T-helper 17 cell (primary cell): ENCODE data around the gene RFNG. TPM values are rescaled to one million over a fixed set of nuclear protein-coding genes. Genes with fewer than 3 reads are reported as not detected.

ENCODE experiments used
- ATAC-seq: fragments of 150-1000 bp; cut with Tn5 transposase; 2 replicates; pipeline ENCODE4 v1.10.0; 2021; ENCODE audit warnings: mild to moderate bottlenecking, moderate library complexity
- DNase-seq, 3 donors: peaks; one replicate each; pipeline versions ENCODE4 v3.0.0 to v3.0.0-alpha.2; 2020 to 2021
- H3K9me3 ChIP-seq: one replicate; pipeline ENCODE4 v1.7.0; 2013; ENCODE audit warnings: low read length, mild to moderate bottlenecking; ENCODE audit not compliant: control insufficient read depth, poor library complexity, severe bottlenecking
- H3K27ac Mint-ChIP-seq: one replicate; pipeline ENCODE4 v1.8.0; 2022; ENCODE audit warnings: mild to moderate bottlenecking, moderate library complexity, mixed read lengths
- H3K27me3 Mint-ChIP-seq: one replicate; pipeline ENCODE4 v1.8.0; 2022; ENCODE audit warnings: mixed read lengths
- H3K36me3 Mint-ChIP-seq: one replicate; pipeline ENCODE4 v1.8.0; 2022; ENCODE audit warnings: low read depth, mixed read lengths
- H3K4me1 Mint-ChIP-seq: one replicate; pipeline ENCODE4 v1.8.0; 2022; ENCODE audit warnings: mild to moderate bottlenecking, mixed read lengths
- H3K4me3 Mint-ChIP-seq: one replicate; pipeline ENCODE4 v1.8.0; 2022; ENCODE audit warnings: mild to moderate bottlenecking, moderate library complexity, mixed read lengths
- total RNA-seq, 4 donors: library from RNA in 2 of 4; stranded (reverse) in 2 of 4; gene quantifications; one replicate each; pipeline ENCODE4 v1.2.3 and lab custom pipeline; 2022 to 2026

The RFNG gene
- total RNA-seq, 2 donors from 2014 or later: 26.5 to 28.3 TPM

GRCh38 chr17:82077617-82078358 lies 26.2 kb upstream of the RFNG start:
- peak overlapping the region; percentile 12 for H3K4me3 Mint-ChIP-seq
- ATAC-seq: peak; percentile 17
- H3K27ac Mint-ChIP-seq: no peak overlapping the region
- no peak for DNase-seq
- H3K9me3 ChIP-seq: no peaks in the 10 kb centered on the region
- H3K4me1 Mint-ChIP-seq: peaks cover 2% of the 10 kb centered on the region
- H3K27me3 Mint-ChIP-seq: no peaks in the 10 kb centered on the region
- no peaks in the 10 kb centered on the region for H3K36me3 Mint-ChIP-seq

GRCh38 chr17:82076785-82077591 lies 25.4 kb upstream of the RFNG start:
- H3K27me3 Mint-ChIP-seq: no peaks in the 10 kb centered on the region
- DNase-seq: no peak
- no peaks in the 10 kb centered on the region for H3K36me3 Mint-ChIP-seq
- no peak overlapping the region for H3K4me3 Mint-ChIP-seq
- H3K27ac Mint-ChIP-seq: peak overlapping the region; percentile 71
- no peaks in the 10 kb centered on the region for H3K9me3 ChIP-seq
- peak; percentile 20 for ATAC-seq
- peaks cover 2% of the 10 kb centered on the region for H3K4me1 Mint-ChIP-seq

GRCh38 chr17:82076018-82076784 lies 24.6 kb upstream of the RFNG start:
- Mint-ChIP-seq H3K4me1 (peaks cover 2% of the 10 kb centered on the region), H3K27ac (peak overlapping the region; percentile 71), H3K27me3 (no peaks in the 10 kb centered on the region), H3K4me3 (peak overlapping the region; percentile 5), H3K36me3 (no peaks in the 10 kb centered on the region)
- no peaks in the 10 kb centered on the region for H3K9me3 ChIP-seq
- ATAC-seq (no peak), DNase-seq (no peak)

- DNase-seq (no peak), ATAC-seq (no peak)
- Mint-ChIP-seq H3K27me3 (no peaks in the 10 kb centered on the region), H3K27ac (no peak overlapping the region), H3K4me3 (no peak overlapping the region), H3K4me1 (peaks cover 2% of the 10 kb centered on the region), H3K36me3 (no peaks in the 10 kb centered on the region)
- no peaks in the 10 kb centered on the region for H3K9me3 ChIP-seq
Observed at GRCh38 chr17:82073446-82073845, 21.8 kb upstream of the RFNG start.

- ATAC-seq (no peak), DNase-seq (no peak)
- Mint-ChIP-seq H3K27me3 (no peaks in the 10 kb centered on the region), H3K4me3 (no peak overlapping the region), H3K4me1 (no peaks in the 10 kb centered on the region), H3K27ac (no peak overlapping the region), H3K36me3 (no peaks in the 10 kb centered on the region)
- no peaks in the 10 kb centered on the region for H3K9me3 ChIP-seq
Observed at GRCh38 chr17:82072827-82073226, 21.2 kb upstream of the RFNG start.

GRCh38 chr17:82070611-82071010 lies 19.0 kb upstream of the RFNG start:
- no peaks in the 10 kb centered on the region for H3K9me3 ChIP-seq
- DNase-seq (no peak), ATAC-seq (no peak)
- Mint-ChIP-seq H3K36me3 (no peaks in the 10 kb centered on the region), H3K27me3 (no peaks in the 10 kb centered on the region), H3K4me1 (peaks cover 4% of the 10 kb centered on the region), H3K27ac (no peak overlapping the region), H3K4me3 (no peak overlapping the region)

- no peaks in the 10 kb centered on the region for H3K9me3 ChIP-seq
- no peaks in the 10 kb centered on the region for H3K27me3 Mint-ChIP-seq
- ATAC-seq (peak; percentile 92), DNase-seq (peak; percentile 54 to 74 (median 66))
- H3K27ac Mint-ChIP-seq: peak within 1 kb of the TSS; percentile 87
- peaks cover 4% of the 10 kb centered on the region for H3K4me1 Mint-ChIP-seq
- H3K36me3 Mint-ChIP-seq: no peaks in the 10 kb centered on the region
- peak within 1 kb of the TSS; percentile 89 for H3K4me3 Mint-ChIP-seq
Observed at GRCh38 chr17:82065638-82066303, 14.2 kb upstream of the RFNG start, which contains the start of gene DUS1L. Gene DUS1L, minus strand, starts transcription at chr17:82065804. Its CDS starts 745 bp downstream, at chr17:82065059.

- no peak overlapping the region for H3K27ac Mint-ChIP-seq
Observed at GRCh38 chr17:82065193-82065637, 13.6 kb upstream of the RFNG start.

GRCh38 chr17:82064433-82065192 lies 13.0 kb upstream of the RFNG start:
- DNase-seq: no peak

More at GRCh38 chr17:82065193-82065637, 13.6 kb upstream of the RFNG start:
- no peak for DNase-seq
- Mint-ChIP-seq H3K4me1 (peaks cover 5% of the 10 kb centered on the region), H3K36me3 (peaks cover under 1% of the 10 kb centered on the region), H3K4me3 (peak overlapping the region; percentile 70), H3K27me3 (no peaks in the 10 kb centered on the region)
- peak; percentile 71 for ATAC-seq
- no peaks in the 10 kb centered on the region for H3K9me3 ChIP-seq

GRCh38 chr17:82063424-82064415 lies 12.1 kb upstream of the RFNG start:
- Mint-ChIP-seq H3K36me3 (peaks cover 2% of the 10 kb centered on the region), H3K4me1 (peaks cover 6% of the 10 kb centered on the region), H3K27me3 (no peaks in the 10 kb centered on the region), H3K4me3 (no peak overlapping the region), H3K27ac (peak overlapping the region; percentile 14)
- ATAC-seq: no peak
- no peak for DNase-seq
- no peaks in the 10 kb centered on the region for H3K9me3 ChIP-seq

More at GRCh38 chr17:82064433-82065192, 13.0 kb upstream of the RFNG start:
- Mint-ChIP-seq H3K4me1 (peaks cover 6% of the 10 kb centered on the region), H3K27ac (peak overlapping the region; percentile 14), H3K4me3 (peak overlapping the region; percentile 70), H3K27me3 (no peaks in the 10 kb centered on the region), H3K36me3 (peaks cover 2% of the 10 kb centered on the region)
- ATAC-seq: no peak
- no peaks in the 10 kb centered on the region for H3K9me3 ChIP-seq

- peaks cover 6% of the 10 kb centered on the region for H3K4me1 Mint-ChIP-seq
- H3K36me3 Mint-ChIP-seq: peaks cover 2% of the 10 kb centered on the region
- no peaks in the 10 kb centered on the region for H3K9me3 ChIP-seq
- H3K27ac Mint-ChIP-seq: no peak overlapping the region
- no peak for ATAC-seq
- no peak overlapping the region for H3K4me3 Mint-ChIP-seq
- DNase-seq: no peak
- H3K27me3 Mint-ChIP-seq: no peaks in the 10 kb centered on the region
Observed at GRCh38 chr17:82062984-82063368, 11.4 kb upstream of the RFNG start.
